ENCODE data around the gene OTX1.

DNA sequence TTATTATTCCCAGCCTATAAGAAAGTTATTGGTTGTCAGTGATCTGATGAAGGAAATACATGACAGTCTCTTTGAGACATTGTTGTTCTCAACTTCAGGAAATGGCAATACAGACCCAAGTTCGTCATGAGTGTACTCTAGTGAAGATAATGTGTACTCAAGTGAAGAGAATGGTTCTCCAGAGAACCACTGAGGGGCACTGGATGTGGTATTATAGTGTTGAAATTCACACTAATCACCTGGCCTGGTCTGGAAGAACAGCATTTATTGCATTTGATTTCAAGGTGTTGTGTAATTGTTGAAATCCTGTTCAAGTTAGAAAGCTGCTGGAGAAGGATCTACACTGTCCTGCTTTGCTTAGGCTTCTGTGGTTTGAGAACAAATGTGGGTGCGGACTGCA lies 23.4 kb upstream of the OTX1 start:
- no peak for TF ChIP-seq CTCF (conservative IDR thresholded peaks at IDR 0.05; ENCODE audit: low read length)
- TF ChIP-seq EZH2phosphoT487 (IDR thresholded peaks at IDR 0.05; ENCODE audit: borderline replicate concordance, low read depth, low read length), result no peak
